GM21381 (cell line): ENCODE results near the gene ATP10A.

Source experiments
- ATAC-seq: cut with Tn5 transposase; IDR thresholded peaks from one replicate; pipeline ENCODE4 v1.9.1; 2021; ENCODE audit warnings: mild to moderate bottlenecking, moderate library complexity; ENCODE audit not compliant: unreplicated experiment

Gene ATP10A

DNA sequence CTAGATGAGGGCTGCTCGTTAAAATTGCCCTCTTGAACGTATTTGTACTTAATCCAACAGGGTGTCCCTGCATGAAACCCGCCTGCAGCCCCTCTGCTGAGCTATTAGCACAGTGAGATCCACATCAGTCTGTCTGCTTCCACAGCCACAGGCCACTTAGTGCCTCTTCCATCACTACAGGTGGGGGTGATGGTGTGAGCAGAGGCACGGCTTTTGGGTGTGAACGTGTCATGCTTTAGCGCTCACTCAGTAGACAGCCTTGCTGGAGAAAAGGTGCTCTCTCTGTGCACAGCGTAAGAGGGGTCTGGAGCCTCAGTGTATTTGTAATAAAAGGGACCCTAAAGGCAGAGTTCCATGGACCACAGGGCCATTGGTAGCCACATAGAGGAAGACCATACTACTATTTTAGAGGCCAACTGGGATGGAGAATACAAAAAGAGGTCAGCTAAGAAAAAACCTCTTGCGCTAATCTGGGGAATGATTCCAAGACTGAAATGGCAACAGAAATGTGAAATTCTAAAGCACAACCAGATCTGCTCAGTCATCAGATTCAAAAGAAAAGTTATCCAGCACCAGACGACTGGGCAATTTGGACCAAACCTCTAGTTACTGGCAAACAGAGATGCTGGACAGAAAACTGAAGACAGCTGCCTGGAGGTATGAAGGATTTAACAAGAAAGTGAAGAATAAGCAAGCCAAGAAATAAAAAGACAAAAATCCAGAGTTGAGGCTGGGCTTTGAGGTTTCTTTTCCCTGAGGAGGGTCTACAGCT lies 120.2 kb downstream of the ATP10A start:
- no peak for ATAC-seq

DNA sequence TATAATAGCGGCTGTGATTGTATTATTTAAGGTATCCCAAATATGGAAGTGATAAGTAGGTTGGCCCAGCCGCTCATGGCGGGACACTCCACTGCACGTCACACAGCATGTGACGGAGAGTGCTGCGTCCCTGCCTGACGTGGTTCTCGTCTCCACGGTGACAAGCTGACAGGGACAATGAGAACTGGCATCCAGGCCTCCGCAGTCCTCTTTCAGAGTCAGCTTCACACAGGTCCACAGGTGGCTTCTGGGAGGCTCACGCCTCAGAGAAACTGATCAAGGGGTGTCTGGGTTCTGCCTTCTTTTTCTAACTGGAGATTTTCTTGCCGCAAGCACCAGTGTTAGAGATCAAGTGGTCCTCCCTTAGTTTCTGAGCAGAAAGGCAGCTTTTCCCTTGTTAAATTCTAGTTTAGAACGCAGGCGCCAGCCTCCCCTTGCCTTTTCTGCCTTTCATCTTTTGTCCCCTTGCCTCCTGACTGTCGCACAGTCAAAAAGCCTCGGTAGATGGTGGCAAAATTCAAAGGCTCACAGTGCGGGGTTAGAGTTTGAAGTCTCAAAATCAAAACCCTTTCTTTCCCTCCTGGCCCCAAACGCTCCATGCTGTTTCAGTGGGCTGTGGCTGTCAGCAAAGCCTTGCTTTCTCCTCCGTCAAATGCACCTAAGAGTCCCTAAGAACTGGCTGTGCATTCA lies 120.9 kb downstream of the ATP10A start:
- no peak for ATAC-seq

- no peak for ATAC-seq
These were observed 121.9 kb downstream of the ATP10A start for GRCh38 chr15:25741256-25741580.

GRCh38 chr15:25740383-25741255 lies 122.5 kb downstream of the ATP10A start:
- ATAC-seq: no peak

DNA sequence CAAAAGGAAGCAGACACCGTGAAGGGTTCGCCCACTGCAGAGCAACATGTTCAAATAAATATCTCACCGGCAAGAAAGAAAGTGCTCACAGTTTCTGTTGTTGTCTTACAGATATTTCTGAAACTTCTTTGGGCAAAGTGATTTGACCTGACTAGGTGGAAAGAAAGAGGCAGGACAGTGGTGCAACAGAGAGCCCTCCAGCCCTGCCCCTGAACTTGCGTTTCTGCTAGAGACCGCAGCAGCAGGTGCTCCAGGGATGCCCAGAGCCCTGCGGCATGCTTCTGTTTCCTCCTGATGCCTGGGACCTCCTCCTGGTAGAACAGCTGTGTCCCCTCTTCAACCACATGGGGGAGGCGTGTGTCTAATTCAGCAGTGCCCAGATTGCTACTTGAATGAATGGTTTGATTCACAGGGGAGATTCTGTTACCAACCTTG lies 123.4 kb downstream of the ATP10A start:
- ATAC-seq: no peak

- ATAC-seq: no peak
These were observed 124.8 kb downstream of the ATP10A start for GRCh38 chr15:25738171-25738965.

- no peak for ATAC-seq
These were observed 125.9 kb downstream of the ATP10A start for GRCh38 chr15:25737218-25737643.

DNA sequence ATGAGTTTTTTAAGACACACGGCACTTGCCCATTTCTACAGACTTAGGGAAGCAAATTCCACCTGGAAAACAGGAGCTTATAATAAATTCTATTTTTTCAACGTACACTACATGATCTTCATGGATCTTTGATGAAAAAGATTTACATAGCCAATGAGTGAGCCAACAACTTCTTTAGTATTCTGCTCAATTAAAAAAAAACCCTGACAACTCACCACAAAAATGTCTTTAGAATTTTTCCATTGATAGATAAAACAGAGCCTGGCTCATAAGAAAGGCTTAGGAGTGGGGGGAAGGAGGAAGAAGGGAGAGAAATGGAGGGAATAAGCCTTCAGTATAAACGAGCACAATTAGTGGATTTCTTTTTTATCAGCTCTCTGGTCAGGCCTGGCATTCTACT lies 126.7 kb downstream of the ATP10A start:
- no peak for ATAC-seq

GRCh38 chr15:25735550-25736384 lies 127.4 kb downstream of the ATP10A start:
- ATAC-seq: no peak

DNA sequence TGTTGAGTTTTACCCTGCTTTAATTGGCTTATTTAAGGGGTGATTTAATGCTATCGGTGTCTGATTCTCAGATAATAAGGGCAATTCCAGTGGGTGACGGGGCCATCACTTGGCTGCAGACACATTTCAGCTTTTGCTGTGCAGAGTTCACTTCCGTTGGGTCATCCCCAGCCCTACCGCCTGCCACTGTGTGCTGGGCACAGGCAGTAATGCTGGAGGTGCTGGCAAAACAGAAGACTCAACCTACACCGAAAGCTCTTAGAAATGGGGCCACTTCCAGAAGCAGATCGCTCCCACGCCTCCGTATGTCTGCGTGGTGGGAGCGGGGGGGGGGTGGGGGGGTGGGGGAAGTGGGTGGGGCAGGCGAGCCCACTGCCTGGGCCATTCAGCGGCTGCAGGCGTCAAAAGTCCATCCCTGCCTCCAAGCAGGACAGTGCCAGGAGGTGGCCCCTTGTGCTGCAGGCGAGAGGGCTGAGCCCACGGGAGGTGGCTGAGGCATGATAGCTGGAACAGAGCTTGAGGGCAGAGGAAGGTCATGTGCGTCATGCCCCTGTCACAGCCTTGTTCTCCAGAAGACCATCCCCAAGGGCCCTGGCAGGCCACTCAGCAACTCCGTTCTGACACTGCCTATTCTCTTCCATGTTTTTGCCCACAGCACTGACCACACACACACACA lies 128.3 kb downstream of the ATP10A start:
- ATAC-seq: no peak

- no peak for ATAC-seq
These were observed 129.1 kb downstream of the ATP10A start for GRCh38 chr15:25733856-25734679.

DNA sequence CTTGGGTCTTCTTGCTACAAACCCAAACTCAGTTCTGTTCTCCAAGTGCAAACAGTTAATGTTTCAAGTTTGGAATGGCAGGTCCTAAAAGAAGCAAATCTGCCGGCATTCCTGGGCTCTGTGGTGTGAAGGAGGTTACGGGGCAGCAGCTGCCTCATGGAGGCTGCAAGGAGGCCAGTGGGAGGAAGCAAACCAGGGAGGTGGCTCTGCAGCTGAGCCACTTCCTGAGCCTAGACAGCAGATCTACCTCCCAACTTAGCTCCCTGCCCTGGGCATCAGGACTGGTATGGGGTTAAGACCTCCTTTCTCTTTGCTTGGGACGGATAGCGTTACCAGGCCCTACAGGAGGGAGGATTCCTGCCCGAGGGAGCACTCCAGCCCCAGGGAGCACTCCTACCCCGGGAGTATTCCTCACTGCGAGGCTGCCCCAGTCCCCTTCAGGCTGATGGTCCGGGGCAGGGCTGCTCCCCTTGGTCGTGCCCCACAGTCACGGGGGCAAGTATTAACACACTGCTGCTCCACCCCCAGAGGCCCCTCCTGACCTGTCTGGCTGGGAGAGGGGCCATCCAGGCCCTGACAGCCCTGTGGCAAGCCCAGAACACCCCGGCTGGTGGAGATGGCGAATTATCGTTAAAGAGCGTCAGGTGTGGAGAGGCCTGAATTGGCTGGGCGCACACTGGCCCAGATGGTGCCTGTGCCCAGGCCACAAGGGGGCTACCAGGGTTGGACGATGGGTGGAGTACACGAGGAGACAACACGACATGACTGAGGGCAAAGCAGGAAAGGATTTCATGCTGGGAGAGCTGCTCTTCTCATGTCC lies 129.9 kb downstream of the ATP10A start:
- ATAC-seq: no peak

DNA sequence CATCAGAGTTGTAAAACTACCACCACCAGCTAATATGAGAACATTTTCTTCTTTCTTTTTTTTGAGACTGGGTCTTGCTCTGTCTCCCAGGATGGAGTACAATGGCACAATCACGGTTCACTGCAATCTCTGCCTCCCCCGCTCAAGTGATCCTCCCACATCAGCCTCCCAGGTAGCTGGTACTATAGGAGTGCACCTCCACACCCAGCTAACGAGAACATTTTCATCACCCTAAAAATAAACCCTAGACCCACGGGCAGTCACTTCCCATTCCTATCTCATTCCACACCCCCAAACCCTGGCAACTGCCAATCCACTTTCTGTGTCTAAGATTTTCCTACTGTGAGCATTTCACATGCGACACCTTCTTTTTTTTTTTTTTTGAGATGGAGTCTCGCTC lies 130.9 kb downstream of the ATP10A start:
- no peak for ATAC-seq

- no peak for ATAC-seq
These were observed 131.7 kb downstream of the ATP10A start for GRCh38 chr15:25731411-25731810.

DNA sequence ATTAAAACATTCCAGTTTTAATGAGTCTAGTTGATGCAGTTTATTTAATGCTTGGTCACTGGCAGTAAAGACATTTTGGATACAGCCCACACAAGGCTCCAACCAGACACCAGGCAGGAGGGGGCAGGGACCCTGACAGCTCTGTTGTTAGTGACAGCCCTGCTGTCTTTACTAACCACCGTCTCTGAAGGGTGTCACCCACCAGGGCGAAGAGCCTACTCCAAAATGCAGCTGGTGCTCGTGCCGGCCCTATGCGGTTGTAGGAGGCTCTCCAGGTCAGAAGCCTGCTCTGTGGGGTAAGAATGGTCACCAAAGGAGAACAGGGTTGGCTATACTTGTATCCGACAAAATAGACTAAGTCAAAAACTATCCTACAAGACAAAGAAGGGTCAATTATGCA lies 132.2 kb downstream of the ATP10A start:
- no peak for ATAC-seq

- no peak for ATAC-seq
These were observed 134.3 kb downstream of the ATP10A start for GRCh38 chr15:25728816-25729215.

DNA sequence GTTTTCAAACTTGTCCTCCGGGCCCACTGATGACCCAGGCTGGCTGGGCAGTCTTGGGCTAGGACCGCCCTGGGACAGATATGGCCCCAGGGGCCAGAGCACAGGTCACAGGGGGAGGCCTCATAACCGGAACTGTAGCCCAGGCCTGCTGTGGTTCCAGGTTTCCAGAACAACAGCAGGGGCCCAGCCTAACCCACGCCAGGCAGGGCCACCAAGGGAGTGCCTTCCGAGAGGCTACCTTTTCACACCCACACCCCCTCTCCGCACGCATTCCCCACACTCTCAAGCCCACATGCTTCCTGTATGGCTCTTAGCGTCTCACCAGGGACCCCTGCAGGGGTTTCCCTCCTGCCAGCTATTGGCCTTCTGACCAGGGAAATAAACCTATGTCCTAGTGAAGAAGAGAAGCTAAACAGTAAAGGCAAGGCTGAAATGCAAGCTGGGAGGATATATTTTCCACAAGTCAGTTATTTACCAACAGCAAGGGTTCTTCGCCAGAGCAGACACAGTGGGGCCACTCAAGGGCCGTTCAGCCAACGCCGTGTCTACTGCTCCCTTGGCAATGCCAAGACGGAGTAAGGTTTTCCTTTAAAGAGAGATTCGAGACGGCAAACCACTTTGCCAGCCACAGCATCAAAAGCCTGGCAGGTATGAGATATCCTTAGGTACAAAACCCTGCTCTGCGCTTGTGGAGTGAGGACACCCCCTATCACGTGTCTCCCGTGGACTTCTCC lies 135.1 kb downstream of the ATP10A start:
- ATAC-seq: no peak
